Measurements from ENCODE around the gene CNKSR2. TPM values are rescaled to one million over a fixed set of nuclear protein-coding genes. Genes with fewer than 3 reads are reported as not detected.

CNKSR2 gene
- total and polyA plus RNA-seq, 2 experiments from 2014 or later: 1.5 to 10.3 TPM

- Histone ChIP-seq H3K4me1 (ENCODE audit: insufficient read depth) (no peaks in the 10 kb centered on the region), H3K27me3 (no peaks in the 10 kb centered on the region), H3K4me2 (no peak overlapping the region), H4K20me1 (ENCODE audit: insufficient read depth, poor library complexity, severe bottlenecking) (no peaks in the 10 kb centered on the region), H3K27ac (no peak overlapping the region), H3K9me3 (ENCODE audit: low read depth) (no peaks in the 10 kb centered on the region), H3K9me2 (replicated peaks; ENCODE audit: insufficient read depth) (no peaks in the 10 kb centered on the region), H3K36me3 (replicated peaks; ENCODE audit: insufficient read depth, low read depth) (no peaks in the 10 kb centered on the region), H3K4me3 (no peak overlapping the region), H3K79me2 (no peaks in the 10 kb centered on the region), H2AFZ (no peak overlapping the region)
- DNase-seq (ENCODE audit: low spot score): no peak
- 41% methylated on average over 2 of the region's 2 CpGs for WGBS (ENCODE audit: low lambda C conversion rate, missing lambda C conversion rate)
- TF ChIP-seq EZH2 (IDR thresholded peaks at IDR 0.05; ENCODE audit: borderline replicate concordance) (no peak), CTCF (IDR thresholded peaks at IDR 0.05; ENCODE audit: poor library complexity) (no peak), EZH2phosphoT487 (IDR thresholded peaks at IDR 0.05; ENCODE audit: low read depth, severe bottlenecking, unreplicated experiment) (no peak)
These were observed 34.1 kb downstream of the CNKSR2 start for GRCh38 chrX:21408307-21408706.

DNA sequence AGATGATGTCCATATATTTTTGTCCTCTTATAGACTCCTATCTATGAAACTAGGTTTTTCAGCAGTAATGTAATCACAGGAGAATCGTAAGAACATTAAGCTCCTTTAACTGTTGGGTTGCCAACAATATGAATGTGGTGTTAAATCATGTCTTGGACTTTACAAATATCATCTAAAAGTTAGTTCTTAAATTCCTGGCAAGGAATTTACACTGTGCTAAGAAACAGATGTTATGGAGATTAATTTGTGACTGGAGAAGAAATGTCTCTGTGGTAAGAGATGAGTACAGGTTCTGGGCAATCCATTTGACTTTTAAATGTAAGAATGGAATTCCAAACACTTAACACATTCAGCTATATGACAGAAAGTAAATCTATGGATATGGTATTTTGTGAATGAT lies 34.6 kb downstream of the CNKSR2 start:
- H3K4me1 ChIP-seq (ENCODE audit: insufficient read depth): no peaks in the 10 kb centered on the region
- WGBS (ENCODE audit: low lambda C conversion rate, missing lambda C conversion rate): 41% methylated on average over 1 of the region's 1 CpG

DNA sequence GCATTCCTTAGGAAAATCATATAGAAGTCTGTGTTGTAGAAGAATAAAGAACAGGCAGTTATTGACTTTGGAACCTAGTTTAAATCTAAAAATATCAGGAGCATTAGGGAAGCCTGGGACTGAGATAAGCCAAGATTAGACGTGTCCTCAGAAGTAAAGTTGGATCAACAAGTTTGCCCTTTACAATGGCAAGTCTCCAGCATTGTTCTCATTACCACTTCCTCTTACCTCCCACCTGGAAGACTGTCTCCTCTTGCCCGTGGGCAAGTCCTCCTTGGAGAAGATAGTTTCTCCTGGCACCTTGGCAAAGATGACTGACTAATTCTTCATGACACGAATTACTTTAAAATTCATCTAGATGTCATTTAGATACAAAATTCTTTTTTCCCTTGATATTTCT lies 37.8 kb downstream of the CNKSR2 start:
- Histone ChIP-seq H3K9me2 (replicated peaks; ENCODE audit: insufficient read depth) (no peaks in the 10 kb centered on the region), H4K20me1 (ENCODE audit: insufficient read depth, poor library complexity, severe bottlenecking) (no peaks in the 10 kb centered on the region), H3K4me1 (ENCODE audit: insufficient read depth) (no peaks in the 10 kb centered on the region), H3K27ac (no peak overlapping the region), H3K79me2 (no peaks in the 10 kb centered on the region), H3K36me3 (replicated peaks; ENCODE audit: insufficient read depth, low read depth) (no peaks in the 10 kb centered on the region), H2AFZ (no peak overlapping the region), H3K27me3 (no peaks in the 10 kb centered on the region), H3K4me2 (no peak overlapping the region), H3K4me3 (no peak overlapping the region), H3K9me3 (ENCODE audit: low read depth) (no peaks in the 10 kb centered on the region)
- DNase-seq (ENCODE audit: low spot score): no peak
- TF ChIP-seq EZH2 (IDR thresholded peaks at IDR 0.05; ENCODE audit: borderline replicate concordance) (no peak), EZH2phosphoT487 (IDR thresholded peaks at IDR 0.05; ENCODE audit: low read depth, severe bottlenecking, unreplicated experiment) (no peak), CTCF (IDR thresholded peaks at IDR 0.05; ENCODE audit: poor library complexity) (no peak)
- 56% methylated on average over 3 of the region's 3 CpGs for WGBS (ENCODE audit: low lambda C conversion rate, missing lambda C conversion rate)

More for the DNA sequence above, 34.6 kb downstream of the CNKSR2 start:
- H3K79me2 ChIP-seq: no peaks in the 10 kb centered on the region
- DNase-seq (ENCODE audit: low spot score): no peak
- H3K36me3 ChIP-seq (replicated peaks; ENCODE audit: insufficient read depth, low read depth): no peaks in the 10 kb centered on the region
- TF ChIP-seq EZH2 (IDR thresholded peaks at IDR 0.05; ENCODE audit: borderline replicate concordance): no peak
- TF ChIP-seq EZH2phosphoT487 (IDR thresholded peaks at IDR 0.05; ENCODE audit: low read depth, severe bottlenecking, unreplicated experiment): no peak
- no peak for TF ChIP-seq CTCF (IDR thresholded peaks at IDR 0.05; ENCODE audit: poor library complexity)
- H2AFZ ChIP-seq: no peak overlapping the region
- H3K4me3 ChIP-seq: no peak overlapping the region
- H3K27me3 ChIP-seq: no peaks in the 10 kb centered on the region
- H3K27ac ChIP-seq: no peak overlapping the region
- no peaks in the 10 kb centered on the region for H3K9me3 ChIP-seq (ENCODE audit: low read depth)
- H3K9me2 ChIP-seq (replicated peaks; ENCODE audit: insufficient read depth): no peaks in the 10 kb centered on the region
- H3K4me2 ChIP-seq: no peak overlapping the region
- H4K20me1 ChIP-seq (ENCODE audit: insufficient read depth, poor library complexity, severe bottlenecking): no peaks in the 10 kb centered on the region

DNA sequence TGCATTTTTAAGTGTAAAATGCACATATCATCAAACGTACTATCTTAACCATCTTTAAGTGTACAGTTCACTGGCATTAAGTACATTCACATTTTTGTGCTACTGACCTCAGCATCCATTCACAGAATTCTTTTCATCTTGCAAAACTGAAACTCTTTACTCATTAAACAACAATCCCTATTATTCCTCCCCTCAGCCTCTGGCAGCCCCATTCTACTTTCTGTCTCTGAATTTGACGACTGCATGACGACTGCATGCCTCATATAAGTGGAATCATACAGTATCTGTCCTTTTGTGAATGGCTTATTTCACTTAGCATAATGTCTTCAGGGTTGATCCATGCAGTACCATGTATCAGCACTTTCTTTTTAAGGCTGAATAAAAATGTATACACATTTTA lies 38.7 kb downstream of the CNKSR2 start:
- Histone ChIP-seq H3K79me2 (no peaks in the 10 kb centered on the region), H4K20me1 (ENCODE audit: insufficient read depth, poor library complexity, severe bottlenecking) (no peaks in the 10 kb centered on the region), H3K4me1 (ENCODE audit: insufficient read depth) (no peaks in the 10 kb centered on the region), H3K4me2 (no peak overlapping the region), H3K27me3 (no peaks in the 10 kb centered on the region), H3K9me3 (ENCODE audit: low read depth) (no peaks in the 10 kb centered on the region), H2AFZ (no peak overlapping the region), H3K27ac (no peak overlapping the region), H3K9me2 (replicated peaks; ENCODE audit: insufficient read depth) (no peaks in the 10 kb centered on the region), H3K4me3 (no peak overlapping the region), H3K36me3 (replicated peaks; ENCODE audit: insufficient read depth, low read depth) (no peaks in the 10 kb centered on the region)
- TF ChIP-seq CTCF (IDR thresholded peaks at IDR 0.05; ENCODE audit: poor library complexity): no peak
- no peak for TF ChIP-seq EZH2 (IDR thresholded peaks at IDR 0.05; ENCODE audit: borderline replicate concordance)
- TF ChIP-seq EZH2phosphoT487 (IDR thresholded peaks at IDR 0.05; ENCODE audit: low read depth, severe bottlenecking, unreplicated experiment): no peak
- WGBS (ENCODE audit: low lambda C conversion rate, missing lambda C conversion rate): 54% methylated on average over 3 of the region's 3 CpGs
- DNase-seq (ENCODE audit: low spot score): no peak

All from hepatocyte (in vitro differentiated cells).